ENCODE measurements around the gene ZNF516.

ZNF516 gene

GRCh38 chr18:76459687-76460350 is 35.2 kb downstream of the ZNF516 start:
- Histone ChIP-seq H3K36me3 (ENCODE audit: insufficient read depth, low read length) (0 out of 2 replicates have a peak, but pooled peaks cover 7% of the 10 kb centered on the region), H3F3A (ENCODE audit: insufficient read depth, low read length) (no peaks in the 10 kb centered on the region), H3K79me2 (ENCODE audit: insufficient read depth, low read length) (no peaks in the 10 kb centered on the region), H3K4me3 (ENCODE audit: low read depth, low read length, poor library complexity, severe bottlenecking) (no peak overlapping the region), H3K4me1 (ENCODE audit: insufficient read depth, low read length, severe bottlenecking) (peaks cover 17% of the 10 kb centered on the region), H3K9me3 (ENCODE audit: low read length) (no peaks in the 10 kb centered on the region), H3K9me2 (ENCODE audit: low read depth, low read length) (no peaks in the 10 kb centered on the region), H3K4me2 (ENCODE audit: low read length) (no peak overlapping the region), H2AFZ (ENCODE audit: low read length) (no peak overlapping the region), H3K27ac (ENCODE audit: low read depth, low read length, poor library complexity, severe bottlenecking) (no peak overlapping the region), H3K9ac (ENCODE audit: low read length) (no peak overlapping the region), H3K27me3 (ENCODE audit: insufficient read depth, low read length) (no peaks in the 10 kb centered on the region), H4K20me1 (ENCODE audit: insufficient read depth, low read length) (no peaks in the 10 kb centered on the region)
- TF ChIP-seq EZH2 (IDR thresholded peaks at IDR 0.05; ENCODE audit: borderline replicate concordance, low read length) (no peak), CTCF (IDR thresholded peaks at IDR 0.05; ENCODE audit: low read length) (no peak)

GRCh38 chr18:76459312-76459686 is 35.7 kb downstream of the ZNF516 start:
- H3K4me3 ChIP-seq (ENCODE audit: low read depth, low read length, poor library complexity, severe bottlenecking) = no peak overlapping the region
- H3K36me3 ChIP-seq (ENCODE audit: insufficient read depth, low read length) = 0 out of 2 replicates have a peak, but pooled peaks cover 7% of the 10 kb centered on the region
- H3K4me1 ChIP-seq (ENCODE audit: insufficient read depth, low read length, severe bottlenecking) = peaks cover 17% of the 10 kb centered on the region
- H2AFZ ChIP-seq (ENCODE audit: low read length) = no peak overlapping the region
- H3K4me2 ChIP-seq (ENCODE audit: low read length) = no peak overlapping the region
- no peak overlapping the region for H3K27ac ChIP-seq (ENCODE audit: low read depth, low read length, poor library complexity, severe bottlenecking)
- no peak overlapping the region for H3K9ac ChIP-seq (ENCODE audit: low read length)
- no peaks in the 10 kb centered on the region for H4K20me1 ChIP-seq (ENCODE audit: insufficient read depth, low read length)
- no peaks in the 10 kb centered on the region for H3K27me3 ChIP-seq (ENCODE audit: insufficient read depth, low read length)
- no peaks in the 10 kb centered on the region for H3K9me3 ChIP-seq (ENCODE audit: low read length)
- H3K9me2 ChIP-seq (ENCODE audit: low read depth, low read length) = no peaks in the 10 kb centered on the region
- H3F3A ChIP-seq (ENCODE audit: insufficient read depth, low read length) = no peaks in the 10 kb centered on the region
- H3K79me2 ChIP-seq (ENCODE audit: insufficient read depth, low read length) = no peaks in the 10 kb centered on the region
- TF ChIP-seq EZH2 (IDR thresholded peaks at IDR 0.05; ENCODE audit: borderline replicate concordance, low read length) = no peak
- no peak for TF ChIP-seq CTCF (IDR thresholded peaks at IDR 0.05; ENCODE audit: low read length)

GRCh38 chr18:76458522-76459311 is 36.3 kb downstream of the ZNF516 start:
- no peak overlapping the region for H3K4me3 ChIP-seq (ENCODE audit: low read depth, low read length, poor library complexity, severe bottlenecking)
- no peak overlapping the region for H2AFZ ChIP-seq (ENCODE audit: low read length)
- no peaks in the 10 kb centered on the region for H4K20me1 ChIP-seq (ENCODE audit: insufficient read depth, low read length)
- TF ChIP-seq EZH2 (IDR thresholded peaks at IDR 0.05; ENCODE audit: borderline replicate concordance, low read length) = no peak
- no peak for TF ChIP-seq CTCF (IDR thresholded peaks at IDR 0.05; ENCODE audit: low read length)
- H3K27me3 ChIP-seq (ENCODE audit: insufficient read depth, low read length) = no peaks in the 10 kb centered on the region
- no peak overlapping the region for H3K9ac ChIP-seq (ENCODE audit: low read length)
- no peaks in the 10 kb centered on the region for H3K9me3 ChIP-seq (ENCODE audit: low read length)
- no peak overlapping the region for H3K27ac ChIP-seq (ENCODE audit: low read depth, low read length, poor library complexity, severe bottlenecking)
- no peaks in the 10 kb centered on the region for H3K9me2 ChIP-seq (ENCODE audit: low read depth, low read length)
- 0 out of 2 replicates have a peak, but pooled peaks cover 7% of the 10 kb centered on the region for H3K36me3 ChIP-seq (ENCODE audit: insufficient read depth, low read length)
- H3F3A ChIP-seq (ENCODE audit: insufficient read depth, low read length) = no peaks in the 10 kb centered on the region
- no peaks in the 10 kb centered on the region for H3K79me2 ChIP-seq (ENCODE audit: insufficient read depth, low read length)
- no peak overlapping the region for H3K4me2 ChIP-seq (ENCODE audit: low read length)
- peaks cover 17% of the 10 kb centered on the region for H3K4me1 ChIP-seq (ENCODE audit: insufficient read depth, low read length, severe bottlenecking)

Data from OCI-LY1 (cell line).